ENCODE measurements around the gene TNFRSF11A. TPM values are rescaled to one million over a fixed set of nuclear protein-coding genes. Genes with fewer than 3 reads are reported as not detected.

Gene TNFRSF11A
- total RNA-seq, 2 experiments from 2014 or later: 8.6 to 9.1 TPM

DNA sequence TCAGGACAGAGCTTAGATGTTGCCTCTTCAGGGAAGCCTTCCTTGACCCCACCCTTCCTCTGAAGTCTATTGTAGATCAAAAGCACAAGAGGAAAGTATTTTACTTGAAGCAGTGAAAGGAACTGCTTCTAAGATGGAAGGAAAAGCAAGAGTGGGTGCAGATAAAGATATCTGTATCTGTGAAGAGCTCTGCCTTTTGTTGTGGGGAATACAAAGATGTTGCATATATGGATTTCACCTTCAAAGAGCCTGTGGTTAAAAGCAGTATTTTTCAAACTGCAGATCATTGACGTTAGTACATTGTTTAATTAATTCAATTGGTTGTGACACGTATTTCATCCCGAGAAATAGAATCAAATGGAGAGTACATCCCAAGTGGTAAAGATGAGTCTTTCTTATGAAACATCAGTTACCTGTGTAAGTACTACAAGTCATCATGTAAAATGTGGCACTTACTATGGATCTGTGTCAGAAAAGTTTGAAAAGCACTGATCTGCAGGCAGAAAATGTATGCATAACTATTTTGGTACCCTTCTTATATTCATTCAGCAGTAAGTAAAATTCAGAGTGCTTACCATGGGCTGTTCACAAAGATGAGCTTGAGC is 24.6 kb upstream of the TNFRSF11A start:
- Mint-ChIP-seq H3K36me3 (ENCODE audit: low read depth) (peaks cover 65% of the 10 kb centered on the region), H3K27ac (peak overlapping the region; percentile 6), H3K4me3 (no peak overlapping the region), H3K4me1 (peaks cover 13% of the 10 kb centered on the region), H3K9me3 (no peaks in the 10 kb centered on the region), H3K27me3 (no peaks in the 10 kb centered on the region)
- ChIA-PET CTCF (interaction anchor here (2.4 kb wide), 1 partner anchor 15 kb away, joined by 5 read pairs; no protein-coding TSS in a partner anchor), POLR2A (no interaction called here)
- no peak for DNase-seq

DNA sequence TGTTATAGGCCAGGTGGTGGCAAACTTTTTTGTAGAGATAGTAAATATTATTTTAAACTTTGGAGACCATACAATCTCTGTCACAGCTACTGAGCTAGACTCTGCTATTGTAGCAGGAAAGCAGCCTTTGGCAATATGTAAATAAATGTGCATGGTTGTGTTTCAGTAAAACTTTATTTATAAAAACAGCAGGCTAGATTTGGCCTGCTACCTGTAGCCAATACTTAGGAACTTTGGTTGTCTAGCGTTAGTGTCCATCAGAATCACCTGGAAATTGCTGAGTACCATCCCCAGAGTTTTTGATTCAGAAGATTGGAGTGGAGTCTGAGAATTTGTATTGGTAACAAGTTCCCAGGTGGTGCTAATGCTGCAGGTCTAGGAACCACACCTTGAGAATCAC is 23.8 kb upstream of the TNFRSF11A start:
- ChIA-PET CTCF (interaction anchor here (2.4 kb wide), 1 partner anchor 14 kb away, joined by 5 read pairs; no protein-coding TSS in a partner anchor), POLR2A (no interaction called here)

DNA sequence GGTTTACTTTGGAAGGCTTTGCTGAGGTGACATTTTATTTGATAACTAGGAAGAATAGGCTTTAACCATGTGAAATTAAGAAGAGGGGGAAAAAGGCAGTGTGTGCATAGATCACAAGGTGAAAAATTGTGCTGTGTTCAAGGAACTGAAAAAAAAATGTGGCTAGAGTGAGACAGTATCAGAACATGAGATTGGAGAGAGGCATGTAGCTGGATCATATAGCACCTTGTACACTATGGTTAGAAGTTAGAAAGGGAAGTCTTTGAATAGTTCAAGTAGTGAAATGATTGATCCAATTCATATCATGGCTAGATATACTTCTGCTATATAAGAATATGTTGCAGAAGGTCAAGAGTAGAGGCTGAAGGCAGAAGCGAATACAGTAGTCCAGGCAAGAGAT is 12.3 kb upstream of the TNFRSF11A start:
- Mint-ChIP-seq H3K27me3 (peaks cover 18% of the 10 kb centered on the region), H3K9me3 (no peaks in the 10 kb centered on the region), H3K4me3 (no peak overlapping the region), H3K36me3 (ENCODE audit: low read depth) (peaks cover 20% of the 10 kb centered on the region), H3K27ac (no peak overlapping the region), H3K4me1 (no peaks in the 10 kb centered on the region)
- ChIA-PET CTCF (interaction anchor here (0.6 kb wide), 1 partner anchor 554 kb away, joined by 3 read pairs; no protein-coding TSS in a partner anchor), POLR2A (no interaction called here)
- no peak for DNase-seq

More for the DNA sequence above, 23.8 kb upstream of the TNFRSF11A start:
- no peak for DNase-seq
- Mint-ChIP-seq H3K27me3 (no peaks in the 10 kb centered on the region), H3K4me3 (no peak overlapping the region), H3K27ac (no peak overlapping the region), H3K9me3 (no peaks in the 10 kb centered on the region), H3K4me1 (peaks cover 13% of the 10 kb centered on the region), H3K36me3 (ENCODE audit: low read depth) (peaks cover 68% of the 10 kb centered on the region)

DNA sequence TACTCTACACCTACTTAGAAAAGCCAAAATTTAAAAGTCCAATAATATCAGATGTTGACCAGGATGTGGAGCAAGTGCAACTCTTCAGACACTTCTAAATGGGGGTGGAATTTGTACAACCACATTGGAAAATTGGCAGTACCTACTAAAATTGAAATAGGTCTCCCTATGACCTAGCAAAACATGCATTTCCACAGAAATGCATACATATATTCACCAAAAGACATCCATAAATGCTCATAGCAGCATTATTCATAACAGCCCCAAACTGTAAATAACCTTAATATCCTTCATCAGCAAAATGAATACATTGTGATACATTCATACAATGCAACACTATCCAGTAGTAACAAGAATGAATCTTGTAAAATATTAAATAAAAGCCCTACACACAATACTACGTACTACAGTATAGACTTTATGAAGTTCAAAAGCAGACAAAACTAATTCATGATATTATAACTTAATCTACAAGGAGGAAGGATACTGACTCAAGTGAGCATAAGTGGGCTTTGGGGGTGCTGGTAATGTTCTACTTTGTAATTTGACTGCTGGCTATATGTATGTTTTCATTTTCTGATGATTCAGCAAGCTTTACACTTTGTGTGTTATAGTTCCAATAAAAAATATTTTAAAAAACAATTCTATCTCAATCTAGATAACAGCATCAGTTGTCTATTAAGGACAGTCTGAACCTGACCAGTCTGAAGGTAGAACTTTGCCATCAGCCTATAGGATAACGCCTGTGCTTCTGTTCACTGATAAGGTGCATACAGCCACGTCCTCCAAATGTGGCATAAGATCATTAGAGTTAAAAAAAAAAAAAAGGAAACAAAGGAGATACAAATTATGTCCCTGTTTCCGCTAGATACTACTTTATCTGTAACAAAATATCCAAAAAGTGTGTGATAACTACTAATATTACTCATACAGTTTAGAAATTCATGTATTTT is 6.6 kb upstream of the TNFRSF11A start:
- POLR2A ChIA-PET: no interaction called here
- CTCF ChIA-PET: interaction anchor here (0.6 kb wide), 1 partner anchor 140 kb away, joined by 3 read pairs; no protein-coding TSS in a partner anchor

DNA sequence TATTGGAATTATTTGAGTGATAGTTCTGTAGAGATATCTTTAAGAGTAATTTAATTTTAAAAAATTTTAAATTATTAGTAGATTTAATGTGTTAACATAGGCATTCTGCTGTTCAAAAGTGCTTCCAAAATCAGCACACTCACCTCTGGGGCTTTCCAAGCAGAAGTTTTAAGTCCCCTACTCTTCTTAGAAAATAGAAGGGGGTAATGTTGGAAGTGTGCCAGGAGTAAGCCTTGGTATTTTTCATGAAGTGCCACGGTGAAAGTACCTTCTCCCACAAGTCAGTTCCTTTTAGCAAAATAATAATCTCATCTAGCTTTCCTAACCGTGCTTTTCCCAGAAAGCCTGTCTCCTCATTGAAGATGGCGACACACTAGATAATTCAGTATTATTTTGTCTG is 3.9 kb upstream of the TNFRSF11A start:
- no peak overlapping the region for H3K4me3 Mint-ChIP-seq
- H3K4me1 Mint-ChIP-seq: peaks cover 13% of the 10 kb centered on the region
- CTCF ChIA-PET: no interaction called here
- POLR2A ChIA-PET: no interaction called here
- no peaks in the 10 kb centered on the region for H3K36me3 Mint-ChIP-seq (ENCODE audit: low read depth)
- H3K9me3 Mint-ChIP-seq: no peaks in the 10 kb centered on the region
- no peak overlapping the region for H3K27ac Mint-ChIP-seq
- H3K27me3 Mint-ChIP-seq: peaks cover 60% of the 10 kb centered on the region
- DNase-seq: no peak

More for the DNA sequence above, 6.6 kb upstream of the TNFRSF11A start:
- H3K9me3 Mint-ChIP-seq: no peaks in the 10 kb centered on the region
- H3K27me3 Mint-ChIP-seq: peaks cover 49% of the 10 kb centered on the region
- H3K27ac Mint-ChIP-seq: no peak overlapping the region
- no peak overlapping the region for H3K4me3 Mint-ChIP-seq
- DNase-seq: no peak
- H3K4me1 Mint-ChIP-seq: no peaks in the 10 kb centered on the region
- H3K36me3 Mint-ChIP-seq (ENCODE audit: low read depth): no peaks in the 10 kb centered on the region

DNA sequence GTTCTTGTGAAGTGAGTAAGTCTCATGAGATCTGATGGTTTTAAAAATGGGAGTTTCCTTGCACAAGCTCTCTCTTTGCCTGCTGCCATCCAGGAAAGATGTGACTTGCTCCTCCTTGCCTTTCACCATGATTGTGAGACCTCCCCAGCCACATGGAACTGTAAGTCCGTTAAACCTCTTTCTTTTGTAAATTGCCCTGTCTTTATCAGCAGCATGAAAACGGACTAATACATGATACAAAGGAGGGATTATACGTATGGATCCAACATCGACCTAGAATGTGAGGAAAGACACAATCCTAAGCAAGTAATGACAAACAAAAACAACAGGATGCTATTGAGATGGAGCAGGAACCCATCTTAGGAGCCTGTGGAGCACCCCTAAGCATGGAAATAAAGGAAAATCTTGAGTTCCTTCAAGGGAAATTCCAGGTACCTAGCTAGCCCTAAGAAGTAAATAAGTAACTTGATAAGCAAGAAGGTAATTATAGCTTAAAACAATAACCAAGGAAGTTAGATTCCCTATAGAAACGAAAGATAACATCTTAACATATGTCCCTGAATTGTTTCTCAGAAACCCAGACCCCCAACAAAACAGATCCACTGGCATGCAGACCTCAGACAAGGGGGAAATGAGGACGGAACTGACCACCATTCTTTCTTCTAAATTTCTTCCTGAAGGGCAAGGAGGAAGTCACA is 1.5 kb upstream of the TNFRSF11A start:
- no peaks in the 10 kb centered on the region for H3K9me3 Mint-ChIP-seq
- H3K27ac Mint-ChIP-seq: no peak overlapping the region
- ChIA-PET CTCF (interaction anchor here (0.9 to 1.3 kb wide), 6 partner anchors 9 to 99 kb away, joined by 3 to 4 read pairs (median 3); no protein-coding TSS in a partner anchor), POLR2A (no interaction called here)
- H3K4me1 Mint-ChIP-seq: peaks cover 35% of the 10 kb centered on the region
- DNase-seq: no peak
- peak overlapping the region; percentile 71 for H3K4me3 Mint-ChIP-seq
- H3K27me3 Mint-ChIP-seq: peaks cover 51% of the 10 kb centered on the region
- no peaks in the 10 kb centered on the region for H3K36me3 Mint-ChIP-seq (ENCODE audit: low read depth)

DNA sequence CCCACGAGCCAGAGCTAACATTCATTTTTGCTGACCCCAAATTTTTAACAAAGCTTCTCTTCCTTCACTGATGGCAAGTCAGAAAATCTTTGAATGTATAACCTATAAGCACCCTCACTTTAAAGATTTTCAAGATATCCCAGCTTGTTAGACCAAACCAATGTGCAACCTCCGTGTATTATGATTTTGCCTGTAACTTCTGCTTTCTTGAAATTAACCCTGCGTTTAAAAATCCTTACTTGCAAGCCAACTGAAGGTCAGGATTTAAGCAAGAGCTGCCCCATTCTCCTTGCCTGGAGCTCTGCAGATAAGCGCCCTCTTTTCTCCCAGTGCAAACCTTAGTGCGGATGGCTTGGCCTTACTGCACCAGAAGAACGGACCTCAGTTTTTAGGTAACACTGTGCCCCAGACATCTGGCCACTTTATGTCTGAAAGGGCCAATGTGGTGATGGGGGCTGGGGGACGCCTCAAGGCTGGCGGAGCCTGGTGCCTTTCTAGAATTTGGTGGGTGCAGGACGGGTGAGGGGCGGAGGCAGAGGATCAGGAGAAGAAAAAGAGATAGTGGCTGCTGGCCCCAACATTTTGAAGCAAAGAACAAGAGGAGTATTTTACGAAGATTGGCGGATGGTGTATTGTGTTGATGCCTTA is 805 bp upstream of the TNFRSF11A start:
- Mint-ChIP-seq H3K27me3 (peaks cover 49% of the 10 kb centered on the region), H3K36me3 (ENCODE audit: low read depth) (no peaks in the 10 kb centered on the region), H3K9me3 (no peaks in the 10 kb centered on the region), H3K4me1 (peaks cover 42% of the 10 kb centered on the region), H3K4me3 (peak overlapping the region; percentile 71), H3K27ac (no peak overlapping the region)
- POLR2A ChIA-PET: no interaction called here
- CTCF ChIA-PET: interaction anchor here (0.6 to 2.8 kb wide), 7 partner anchors 10 to 102 kb away, joined by 3 to 11 read pairs (median 3); no protein-coding TSS in a partner anchor
- no peak for DNase-seq

DNA sequence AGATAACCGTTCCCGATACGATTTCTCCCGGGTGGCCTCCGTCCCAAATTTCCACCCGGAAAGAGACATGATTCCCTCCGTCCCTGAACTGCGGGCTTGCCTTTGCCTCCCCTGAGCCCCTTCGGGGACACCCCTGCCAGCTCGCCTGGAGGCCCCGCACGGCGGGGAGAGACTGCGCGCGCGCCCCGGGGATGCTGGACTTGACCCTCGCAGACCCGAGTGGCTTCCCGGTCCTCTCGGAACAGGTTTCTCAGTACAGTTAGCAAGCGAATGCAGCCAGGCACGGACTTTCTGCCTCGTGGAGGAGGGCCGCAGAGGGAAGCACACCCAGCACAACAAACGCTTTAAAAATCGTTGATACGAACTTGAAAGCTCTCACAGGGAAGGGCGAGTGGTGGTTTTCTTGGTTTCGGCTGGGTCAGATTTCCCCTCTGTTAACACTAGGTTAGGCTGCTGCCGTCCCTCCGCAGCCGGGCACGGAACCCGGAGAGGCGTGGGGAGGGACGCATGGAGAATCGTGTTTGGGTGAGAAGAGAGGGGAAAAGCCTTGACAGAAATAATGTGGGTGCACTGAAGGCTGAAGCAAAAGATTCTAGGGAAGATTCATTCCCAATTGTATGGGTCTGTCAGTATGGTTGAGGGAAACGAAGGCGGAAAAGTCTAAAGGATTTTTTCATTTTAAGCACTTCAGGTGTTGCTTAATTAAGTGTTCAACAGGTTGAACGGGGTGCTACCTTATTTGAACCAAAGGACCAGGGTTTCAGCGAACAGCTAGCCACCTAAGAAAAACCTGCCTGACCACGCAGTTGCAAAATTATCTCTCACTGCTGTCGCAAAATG is 916 bp downstream of the TNFRSF11A start:
- CTCF ChIA-PET: interaction anchor here (0.9 to 2.8 kb wide), 6 partner anchors 9 to 204 kb away, joined by 3 to 11 read pairs (median 4); no protein-coding TSS in a partner anchor
- H3K4me3 Mint-ChIP-seq: peak overlapping the region; percentile 81
- H3K27me3 Mint-ChIP-seq: peaks cover 49% of the 10 kb centered on the region
- no peaks in the 10 kb centered on the region for H3K9me3 Mint-ChIP-seq
- peak; percentile 27 for DNase-seq
- no peaks in the 10 kb centered on the region for H3K36me3 Mint-ChIP-seq (ENCODE audit: low read depth)
- peak overlapping the region; percentile 73 for H3K27ac Mint-ChIP-seq
- POLR2A ChIA-PET: no interaction called here
- peaks cover 57% of the 10 kb centered on the region for H3K4me1 Mint-ChIP-seq

DNA sequence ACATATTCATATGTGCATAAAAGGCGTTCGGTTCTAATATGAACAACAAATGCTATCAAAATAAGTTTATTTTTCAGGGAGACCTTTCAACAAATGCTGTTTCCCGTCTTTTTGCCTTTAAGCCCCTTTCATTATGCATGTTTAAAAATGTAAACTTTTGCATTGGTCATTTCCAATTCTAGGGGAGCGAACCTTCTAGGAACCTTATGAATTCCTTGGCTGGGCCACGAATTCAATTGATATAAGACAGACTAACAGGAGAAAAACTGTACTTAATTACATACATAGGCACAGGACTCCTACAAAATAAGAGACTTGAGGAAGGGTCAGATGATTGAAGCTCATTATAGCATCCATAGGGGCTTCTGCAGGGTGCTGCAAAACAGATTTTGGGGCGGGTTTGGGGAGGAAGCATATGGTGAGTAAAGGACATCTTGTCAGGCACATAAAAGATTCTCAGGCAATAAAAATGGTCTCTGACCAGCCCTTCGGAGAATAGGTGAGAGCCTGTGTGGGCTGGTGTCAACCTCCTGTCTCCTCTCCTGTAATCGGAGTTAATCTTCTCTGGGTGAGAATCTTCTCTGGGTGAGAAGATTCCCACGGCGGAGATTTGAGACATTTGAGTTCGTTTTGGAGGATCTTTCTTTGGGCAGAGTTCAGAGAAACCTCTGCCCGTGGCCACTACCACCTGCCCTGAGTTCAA is 1.7 kb downstream of the TNFRSF11A start:
- Mint-ChIP-seq H3K36me3 (ENCODE audit: low read depth) (peaks cover 2% of the 10 kb centered on the region), H3K9me3 (no peaks in the 10 kb centered on the region), H3K27ac (no peak overlapping the region), H3K4me1 (peaks cover 64% of the 10 kb centered on the region), H3K27me3 (peaks cover 44% of the 10 kb centered on the region), H3K4me3 (peak overlapping the region; percentile 81)
- CTCF ChIA-PET: interaction anchor here (1.5 to 2.8 kb wide), 4 partner anchors 10 to 99 kb away, joined by 3 to 11 read pairs (median 6); no protein-coding TSS in a partner anchor
- POLR2A ChIA-PET: no interaction called here
- DNase-seq: no peak

DNA sequence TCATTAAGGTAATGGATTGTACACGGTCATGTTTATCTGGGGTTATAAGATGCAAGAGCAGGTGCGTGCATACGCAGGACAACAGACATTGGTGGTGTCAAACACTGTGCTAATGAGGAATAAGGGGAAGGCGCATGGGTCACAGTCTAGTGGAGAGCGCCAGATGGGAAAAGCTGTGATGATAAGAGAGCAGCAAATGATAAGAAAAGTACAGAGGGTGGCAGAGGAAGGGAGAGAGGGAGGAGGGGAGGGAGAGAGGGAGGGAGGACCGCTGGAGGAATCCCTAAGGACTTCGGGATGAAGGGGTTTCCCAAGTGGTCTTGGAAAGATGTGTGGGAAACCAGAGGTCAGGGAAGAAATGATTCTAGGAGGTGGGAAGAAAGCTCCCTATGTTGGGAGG is 2.9 kb downstream of the TNFRSF11A start:
- H3K27ac Mint-ChIP-seq: no peak overlapping the region
- H3K4me1 Mint-ChIP-seq: peaks cover 70% of the 10 kb centered on the region
- peaks cover 32% of the 10 kb centered on the region for H3K27me3 Mint-ChIP-seq
- DNase-seq: no peak
- no peak overlapping the region for H3K4me3 Mint-ChIP-seq
- CTCF ChIA-PET: interaction anchor here (0.8 kb wide), 1 partner anchor 12 kb away, joined by 3 read pairs; no protein-coding TSS in a partner anchor
- POLR2A ChIA-PET: no interaction called here
- H3K9me3 Mint-ChIP-seq: no peaks in the 10 kb centered on the region
- H3K36me3 Mint-ChIP-seq (ENCODE audit: low read depth): peaks cover 2% of the 10 kb centered on the region

Data from activated CD4-positive, alpha-beta T cell treated with anti-CD3 and anti-CD28 coated beads, Interleukin-2, amount 10 ng/mL, durations not matched to agents 7 days and 5 days (primary cell).